ENCODE measurements around the gene ARL2. TPM values are rescaled to one million over a fixed set of nuclear protein-coding genes. Genes with fewer than 3 reads are reported as not detected.

Gene ARL2
- total RNA-seq, 1 experiment from 2014 or later: 107 TPM

GRCh38 chr11:64987998-64988854 is 25.7 kb upstream of the ARL2 start:
- H3F3A ChIP-seq (ENCODE audit: low read length, unreplicated experiment): no peaks in the 10 kb centered on the region
- no peaks in the 10 kb centered on the region for H3K79me2 ChIP-seq (ENCODE audit: low read length)
- no peak overlapping the region for H2AFZ ChIP-seq (ENCODE audit: low read length)
- ChIA-PET POLR2A (ENCODE audit: unreplicated experiment) (no interaction called here), CTCF (no interaction called here)
- no peak overlapping the region for H3K27ac ChIP-seq (ENCODE audit: low read length)
- intact Hi-C loops (cut with micrococcal nuclease): no loop called here
- no TSS peak for BruUV-seq (replicated peaks)
- no peaks in the 10 kb centered on the region for H3K9me2 ChIP-seq (replicated peaks; ENCODE audit: low read length)
- no peaks in the 10 kb centered on the region for H3K27me3 ChIP-seq (ENCODE audit: low read length)
- ATAC-seq (no peak), DNase-seq (no peak)
- H4K20me1 ChIP-seq (ENCODE audit: low read length): no peaks in the 10 kb centered on the region
- TF ChIP-seq EZH2 (IDR thresholded peaks at IDR 0.05; ENCODE audit: low read length, unreplicated experiment) (no peak), CTCF (conservative IDR thresholded peaks at IDR 0.05; ENCODE audit: low read depth, low read length) (no peak), EZH2phosphoT487 (IDR thresholded peaks at IDR 0.05; ENCODE audit: borderline replicate concordance, low read length) (no peak)
- H3K36me3 ChIP-seq (ENCODE audit: low read depth, low read length): no peaks in the 10 kb centered on the region
- H3K4me1 ChIP-seq (ENCODE audit: insufficient read depth, low read length): no peaks in the 10 kb centered on the region
- H3K4me2 ChIP-seq (ENCODE audit: low read length): no peak overlapping the region
- H3K9ac ChIP-seq (ENCODE audit: low read length): no peak overlapping the region
- H3K4me3 ChIP-seq (ENCODE audit: low read length): no peak overlapping the region
- H3K9me3 ChIP-seq (ENCODE audit: low read length): no peaks in the 10 kb centered on the region

- Histone ChIP-seq H2AFZ (ENCODE audit: low read length) (no peak overlapping the region), H3K9me3 (ENCODE audit: low read length) (no peaks in the 10 kb centered on the region), H3K9ac (ENCODE audit: low read length) (no peak overlapping the region), H3K36me3 (ENCODE audit: low read depth, low read length) (no peaks in the 10 kb centered on the region), H3K4me2 (ENCODE audit: low read length) (no peak overlapping the region), H3K27ac (ENCODE audit: low read length) (no peak overlapping the region), H3K4me1 (ENCODE audit: insufficient read depth, low read length) (no peaks in the 10 kb centered on the region), H3K79me2 (ENCODE audit: low read length) (no peaks in the 10 kb centered on the region), H3K27me3 (ENCODE audit: low read length) (no peaks in the 10 kb centered on the region), H3F3A (ENCODE audit: low read length, unreplicated experiment) (no peaks in the 10 kb centered on the region), H3K4me3 (ENCODE audit: low read length) (no peak overlapping the region), H3K9me2 (replicated peaks; ENCODE audit: low read length) (no peaks in the 10 kb centered on the region), H4K20me1 (ENCODE audit: low read length) (no peaks in the 10 kb centered on the region)
- no TSS peak for BruUV-seq (replicated peaks)
- DNase-seq (no peak), ATAC-seq (no peak)
- TF ChIP-seq EZH2phosphoT487 (IDR thresholded peaks at IDR 0.05; ENCODE audit: borderline replicate concordance, low read length): no peak
- no peak for TF ChIP-seq EZH2 (IDR thresholded peaks at IDR 0.05; ENCODE audit: low read length, unreplicated experiment)
- TF ChIP-seq CTCF (conservative IDR thresholded peaks at IDR 0.05; ENCODE audit: low read depth, low read length): no peak
- ChIA-PET POLR2A (ENCODE audit: unreplicated experiment) (no interaction called here), CTCF (no interaction called here)
- intact Hi-C loops (cut with micrococcal nuclease): no loop called here
Measured at GRCh38 chr11:64989416-64989815, 24.5 kb upstream of the ARL2 start.

- Histone ChIP-seq H3F3A (ENCODE audit: low read length, unreplicated experiment) (no peaks in the 10 kb centered on the region), H3K36me3 (ENCODE audit: low read depth, low read length) (no peaks in the 10 kb centered on the region), H3K9me3 (ENCODE audit: low read length) (no peaks in the 10 kb centered on the region), H3K27me3 (ENCODE audit: low read length) (no peaks in the 10 kb centered on the region), H3K27ac (ENCODE audit: low read length) (no peak overlapping the region), H3K4me1 (ENCODE audit: insufficient read depth, low read length) (no peaks in the 10 kb centered on the region), H3K9me2 (replicated peaks; ENCODE audit: low read length) (no peaks in the 10 kb centered on the region), H3K9ac (ENCODE audit: low read length) (no peak overlapping the region), H3K79me2 (ENCODE audit: low read length) (no peaks in the 10 kb centered on the region), H3K4me3 (ENCODE audit: low read length) (no peak overlapping the region), H4K20me1 (ENCODE audit: low read length) (no peaks in the 10 kb centered on the region), H3K4me2 (ENCODE audit: low read length) (no peak overlapping the region), H2AFZ (ENCODE audit: low read length) (no peak overlapping the region)
- ATAC-seq (no peak), DNase-seq (no peak)
- ChIA-PET CTCF (no interaction called here), POLR2A (ENCODE audit: unreplicated experiment) (no interaction called here)
- no peak for TF ChIP-seq CTCF (conservative IDR thresholded peaks at IDR 0.05; ENCODE audit: low read depth, low read length)
- TF ChIP-seq EZH2phosphoT487 (IDR thresholded peaks at IDR 0.05; ENCODE audit: borderline replicate concordance, low read length): no peak
- TF ChIP-seq EZH2 (IDR thresholded peaks at IDR 0.05; ENCODE audit: low read length, unreplicated experiment): no peak
- intact Hi-C loops (cut with micrococcal nuclease): no loop called here
- BruUV-seq (replicated peaks): no TSS peak
Measured at GRCh38 chr11:64990222-64990923, 23.6 kb upstream of the ARL2 start.

Data from PC-3 (cell line).